GM23338 (cell line): ENCODE measurements around the gene SIAE.

ENCODE experiments used
- CREB1 ChIP-seq: fragments of 250-450 bp; sonication (Bioruptor Pico); IDR thresholded peaks from 2 replicates; pipeline ENCODE4 v1.5.0; 2020; ENCODE audit warnings: low read depth, mild to moderate bottlenecking, moderate library complexity
- EZH2 ChIP-seq: fragments of 200-600 bp; sonication (generic); IDR thresholded peaks from one replicate; pipeline ENCODE4 v1.8.0; 2017; ENCODE audit warnings: antibody characterized with exemption, mild to moderate bottlenecking, low read depth; ENCODE audit not compliant: unreplicated experiment
- EZH2phosphoT487 ChIP-seq: fragments of 200-600 bp; sonication (generic); IDR thresholded peaks from one replicate; pipeline ENCODE4 v1.8.1; 2018; ENCODE audit warnings: antibody characterized with exemption; ENCODE audit not compliant: unreplicated experiment
- JUNB ChIP-seq: IDR thresholded peaks from one replicate; pipeline ENCODE4 v1.6.1; 2016; ENCODE audit warnings: antibody characterized with exemption; ENCODE audit not compliant: unreplicated experiment
- NANOG ChIP-seq: IDR thresholded peaks from 2 replicates; pipeline ENCODE4 v1.6.1; 2016; ENCODE audit warnings: antibody characterized with exemption, borderline replicate concordance
- POLR2AphosphoS5 ChIP-seq: IDR thresholded peaks from 2 replicates; pipeline ENCODE4 v1.6.1; 2016; ENCODE audit warnings: antibody characterized with exemption, low read depth
- TF ChIP-seq, protein P1 (sequence below), 2 experiments: fragments of 200-600 bp in 1 of 2; sonication (generic) in 1 of 2; conservative IDR thresholded peaks; 2 replicates each; pipeline versions ENCODE4 v1.5.1 to v1.6.1; 2016 to 2017; ENCODE audit warnings: antibody characterized with exemption in 2 of 2, low read depth in 2 of 2, mild to moderate bottlenecking in 2 of 2, moderate library complexity in 1 of 2
- TF ChIP-seq, protein P2 (sequence below): IDR thresholded peaks from 2 replicates; pipeline ENCODE4 v1.6.1; 2016; ENCODE audit warnings: antibody characterized with exemption
- TF ChIP-seq, protein P3 (sequence below): fragments of 250-450 bp; sonication (Bioruptor Pico); IDR thresholded peaks from 2 replicates; pipeline ENCODE4 v1.5.0; 2020; ENCODE audit warnings: mild to moderate bottlenecking, moderate library complexity

DNA sequence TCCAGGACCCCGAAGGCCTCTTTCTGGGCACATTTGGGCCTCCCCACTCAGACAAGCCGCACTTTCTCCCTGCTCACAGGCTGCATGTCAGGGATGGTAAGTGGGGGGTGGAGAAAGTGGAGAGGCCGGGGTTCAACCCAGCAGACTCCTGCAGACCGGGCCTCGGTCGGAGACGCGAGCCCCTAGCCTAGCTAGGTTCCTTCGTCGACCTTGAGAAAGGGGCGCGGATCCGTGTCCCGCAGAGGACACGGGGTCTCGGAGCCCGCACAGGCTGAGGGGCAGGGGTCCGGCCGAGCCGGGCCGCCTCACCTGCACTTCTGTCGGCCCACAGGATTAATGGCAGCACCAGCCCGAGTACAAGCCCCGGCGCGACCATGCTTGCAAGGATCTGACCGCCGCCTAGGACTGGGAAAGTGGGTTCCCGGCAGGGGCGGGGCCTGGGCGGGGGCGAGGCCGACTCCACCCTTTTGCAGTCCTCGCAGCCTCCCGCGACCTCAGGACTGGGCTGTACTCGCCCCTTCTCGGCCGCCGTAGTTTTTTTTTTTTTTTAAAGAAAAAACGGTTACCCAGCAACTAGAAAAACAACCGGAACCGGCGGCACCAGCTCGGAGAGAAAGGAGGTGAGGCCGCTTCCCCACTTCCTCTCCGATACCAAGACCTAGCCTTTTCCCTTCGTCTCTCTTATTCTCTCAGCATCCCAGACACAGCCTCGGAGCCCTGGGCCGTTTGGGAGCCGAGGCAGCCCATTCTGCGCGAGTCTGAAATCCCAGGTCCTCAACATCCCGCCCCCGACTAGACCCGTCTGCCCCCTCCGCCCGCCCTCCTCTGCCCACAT is at the start of gene SIAE, which contains the start of gene SPA17:
- TF ChIP-seq, protein P1, sequence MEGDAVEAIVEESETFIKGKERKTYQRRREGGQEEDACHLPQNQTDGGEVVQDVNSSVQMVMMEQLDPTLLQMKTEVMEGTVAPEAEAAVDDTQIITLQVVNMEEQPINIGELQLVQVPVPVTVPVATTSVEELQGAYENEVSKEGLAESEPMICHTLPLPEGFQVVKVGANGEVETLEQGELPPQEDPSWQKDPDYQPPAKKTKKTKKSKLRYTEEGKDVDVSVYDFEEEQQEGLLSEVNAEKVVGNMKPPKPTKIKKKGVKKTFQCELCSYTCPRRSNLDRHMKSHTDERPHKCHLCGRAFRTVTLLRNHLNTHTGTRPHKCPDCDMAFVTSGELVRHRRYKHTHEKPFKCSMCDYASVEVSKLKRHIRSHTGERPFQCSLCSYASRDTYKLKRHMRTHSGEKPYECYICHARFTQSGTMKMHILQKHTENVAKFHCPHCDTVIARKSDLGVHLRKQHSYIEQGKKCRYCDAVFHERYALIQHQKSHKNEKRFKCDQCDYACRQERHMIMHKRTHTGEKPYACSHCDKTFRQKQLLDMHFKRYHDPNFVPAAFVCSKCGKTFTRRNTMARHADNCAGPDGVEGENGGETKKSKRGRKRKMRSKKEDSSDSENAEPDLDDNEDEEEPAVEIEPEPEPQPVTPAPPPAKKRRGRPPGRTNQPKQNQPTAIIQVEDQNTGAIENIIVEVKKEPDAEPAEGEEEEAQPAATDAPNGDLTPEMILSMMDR (conservative IDR thresholded peaks at IDR 0.05; ENCODE audit: low read depth in 2 of 2): no peak
- peak; percentile 43 for TF ChIP-seq EZH2
- no peak for TF ChIP-seq EZH2phosphoT487
- TF ChIP-seq, protein P2, sequence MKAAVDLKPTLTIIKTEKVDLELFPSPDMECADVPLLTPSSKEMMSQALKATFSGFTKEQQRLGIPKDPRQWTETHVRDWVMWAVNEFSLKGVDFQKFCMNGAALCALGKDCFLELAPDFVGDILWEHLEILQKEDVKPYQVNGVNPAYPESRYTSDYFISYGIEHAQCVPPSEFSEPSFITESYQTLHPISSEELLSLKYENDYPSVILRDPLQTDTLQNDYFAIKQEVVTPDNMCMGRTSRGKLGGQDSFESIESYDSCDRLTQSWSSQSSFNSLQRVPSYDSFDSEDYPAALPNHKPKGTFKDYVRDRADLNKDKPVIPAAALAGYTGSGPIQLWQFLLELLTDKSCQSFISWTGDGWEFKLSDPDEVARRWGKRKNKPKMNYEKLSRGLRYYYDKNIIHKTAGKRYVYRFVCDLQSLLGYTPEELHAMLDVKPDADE: no peak
- peak; percentile 87 for TF ChIP-seq POLR2AphosphoS5
- no peak for TF ChIP-seq CREB1 (CRISPR knock-in tag)
- TF ChIP-seq NANOG: no peak
- TF ChIP-seq JUNB: no peak
- TF ChIP-seq, protein P3, sequence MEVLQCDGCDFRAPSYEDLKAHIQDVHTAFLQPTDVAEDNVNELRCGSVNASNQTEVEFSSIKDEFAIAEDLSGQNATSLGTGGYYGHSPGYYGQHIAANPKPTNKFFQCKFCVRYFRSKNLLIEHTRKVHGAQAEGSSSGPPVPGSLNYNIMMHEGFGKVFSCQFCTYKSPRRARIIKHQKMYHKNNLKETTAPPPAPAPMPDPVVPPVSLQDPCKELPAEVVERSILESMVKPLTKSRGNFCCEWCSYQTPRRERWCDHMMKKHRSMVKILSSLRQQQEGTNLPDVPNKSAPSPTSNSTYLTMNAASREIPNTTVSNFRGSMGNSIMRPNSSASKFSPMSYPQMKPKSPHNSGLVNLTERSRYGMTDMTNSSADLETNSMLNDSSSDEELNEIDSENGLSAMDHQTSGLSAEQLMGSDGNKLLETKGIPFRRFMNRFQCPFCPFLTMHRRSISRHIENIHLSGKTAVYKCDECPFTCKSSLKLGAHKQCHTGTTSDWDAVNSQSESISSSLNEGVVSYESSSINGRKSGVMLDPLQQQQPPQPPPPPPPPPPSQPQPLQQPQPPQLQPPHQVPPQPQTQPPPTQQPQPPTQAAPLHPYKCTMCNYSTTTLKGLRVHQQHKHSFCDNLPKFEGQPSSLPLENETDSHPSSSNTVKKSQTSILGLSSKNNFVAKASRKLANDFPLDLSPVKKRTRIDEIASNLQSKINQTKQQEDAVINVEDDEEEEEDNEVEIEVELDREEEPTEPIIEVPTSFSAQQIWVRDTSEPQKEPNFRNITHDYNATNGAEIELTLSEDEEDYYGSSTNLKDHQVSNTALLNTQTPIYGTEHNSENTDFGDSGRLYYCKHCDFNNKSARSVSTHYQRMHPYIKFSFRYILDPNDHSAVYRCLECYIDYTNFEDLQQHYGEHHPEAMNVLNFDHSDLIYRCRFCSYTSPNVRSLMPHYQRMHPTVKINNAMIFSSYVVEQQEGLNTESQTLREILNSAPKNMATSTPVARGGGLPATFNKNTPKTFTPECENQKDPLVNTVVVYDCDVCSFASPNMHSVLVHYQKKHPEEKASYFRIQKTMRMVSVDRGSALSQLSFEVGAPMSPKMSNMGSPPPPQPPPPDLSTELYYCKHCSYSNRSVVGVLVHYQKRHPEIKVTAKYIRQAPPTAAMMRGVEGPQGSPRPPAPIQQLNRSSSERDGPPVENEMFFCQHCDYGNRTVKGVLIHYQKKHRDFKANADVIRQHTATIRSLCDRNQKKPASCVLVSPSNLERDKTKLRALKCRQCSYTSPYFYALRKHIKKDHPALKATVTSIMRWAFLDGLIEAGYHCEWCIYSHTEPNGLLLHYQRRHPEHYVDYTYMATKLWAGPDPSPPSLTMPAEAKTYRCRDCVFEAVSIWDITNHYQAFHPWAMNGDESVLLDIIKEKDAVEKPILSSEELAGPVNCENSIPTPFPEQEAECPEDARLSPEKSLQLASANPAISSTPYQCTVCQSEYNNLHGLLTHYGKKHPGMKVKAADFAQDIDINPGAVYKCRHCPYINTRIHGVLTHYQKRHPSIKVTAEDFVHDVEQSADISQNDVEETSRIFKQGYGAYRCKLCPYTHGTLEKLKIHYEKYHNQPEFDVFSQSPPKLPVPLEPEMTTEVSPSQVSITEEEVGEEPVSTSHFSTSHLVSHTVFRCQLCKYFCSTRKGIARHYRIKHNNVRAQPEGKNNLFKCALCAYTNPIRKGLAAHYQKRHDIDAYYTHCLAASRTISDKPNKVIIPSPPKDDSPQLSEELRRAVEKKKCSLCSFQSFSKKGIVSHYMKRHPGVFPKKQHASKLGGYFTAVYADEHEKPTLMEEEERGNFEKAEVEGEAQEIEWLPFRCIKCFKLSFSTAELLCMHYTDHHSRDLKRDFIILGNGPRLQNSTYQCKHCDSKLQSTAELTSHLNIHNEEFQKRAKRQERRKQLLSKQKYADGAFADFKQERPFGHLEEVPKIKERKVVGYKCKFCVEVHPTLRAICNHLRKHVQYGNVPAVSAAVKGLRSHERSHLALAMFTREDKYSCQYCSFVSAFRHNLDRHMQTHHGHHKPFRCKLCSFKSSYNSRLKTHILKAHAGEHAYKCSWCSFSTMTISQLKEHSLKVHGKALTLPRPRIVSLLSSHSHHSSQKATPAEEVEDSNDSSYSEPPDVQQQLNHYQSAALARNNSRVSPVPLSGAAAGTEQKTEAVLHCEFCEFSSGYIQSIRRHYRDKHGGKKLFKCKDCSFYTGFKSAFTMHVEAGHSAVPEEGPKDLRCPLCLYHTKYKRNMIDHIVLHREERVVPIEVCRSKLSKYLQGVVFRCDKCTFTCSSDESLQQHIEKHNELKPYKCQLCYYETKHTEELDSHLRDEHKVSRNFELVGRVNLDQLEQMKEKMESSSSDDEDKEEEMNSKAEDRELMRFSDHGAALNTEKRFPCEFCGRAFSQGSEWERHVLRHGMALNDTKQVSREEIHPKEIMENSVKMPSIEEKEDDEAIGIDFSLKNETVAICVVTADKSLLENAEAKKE: no peak
